BJ (cell line): ENCODE results near the gene USP27X. TPM values are rescaled to one million over a fixed set of nuclear protein-coding genes. Genes with fewer than 3 reads are reported as not detected.

Experiments
- CTCF ChIA-PET: fragments of 350-600 bp; formaldehyde crosslinking; extraction: SDS; loops from one replicate; lab custom pipeline; 2021; ENCODE audit warnings: antibody characterized with exemption, inconsistent platforms; lab: Yijun Ruan, JAX
- POLR2A ChIA-PET: fragments of 300-600 bp; sonication (Branson Sonifier 250); formaldehyde crosslinking; extraction: SDS; loops from one replicate; lab custom pipeline; 2021; ENCODE audit warnings: antibody characterized with exemption; lab: Charles Lee
- DNase-seq: peaks from one replicate; pipeline ENCODE4 v3.0.0-alpha.2; 2011; ENCODE audit warnings: low read depth
- H3K27me3 ChIP-seq: 2 replicates; pipeline ENCODE4 v1.6.0; 2011; ENCODE audit warnings: low read length; ENCODE audit not compliant: control insufficient read depth, insufficient read depth
- H3K36me3 ChIP-seq: 2 replicates; pipeline ENCODE4 v1.5.1; 2011; ENCODE audit warnings: low read length; ENCODE audit not compliant: control insufficient read depth, insufficient read depth
- H3K4me3 ChIP-seq: 2 replicates; pipeline ENCODE4 v1.5.1; 2011; ENCODE audit warnings: low read depth, mild to moderate bottlenecking, control low read depth, low read length
- polyA plus RNA-seq: library from polyadenylated mRNA; depleted of rRNA; stranded (reverse); fragments of >200 nt; gene quantifications from 2 replicates; pipeline ENCODE4 v1.2.3, GENCODE V29; 2011; rRNA removed
- TF ChIP-seq, protein P1 (sequence below): IDR thresholded peaks from 2 replicates; pipeline ENCODE4 v1.5.1; 2011; ENCODE audit warnings: low read depth, mild to moderate bottlenecking, control low read depth, inconsistent platforms, low read length, moderate library complexity; ENCODE audit not compliant: insufficient read depth

The USP27X gene
- polyA plus RNA-seq, 1 experiment = 3.4 TPM

- TF ChIP-seq, protein P1, sequence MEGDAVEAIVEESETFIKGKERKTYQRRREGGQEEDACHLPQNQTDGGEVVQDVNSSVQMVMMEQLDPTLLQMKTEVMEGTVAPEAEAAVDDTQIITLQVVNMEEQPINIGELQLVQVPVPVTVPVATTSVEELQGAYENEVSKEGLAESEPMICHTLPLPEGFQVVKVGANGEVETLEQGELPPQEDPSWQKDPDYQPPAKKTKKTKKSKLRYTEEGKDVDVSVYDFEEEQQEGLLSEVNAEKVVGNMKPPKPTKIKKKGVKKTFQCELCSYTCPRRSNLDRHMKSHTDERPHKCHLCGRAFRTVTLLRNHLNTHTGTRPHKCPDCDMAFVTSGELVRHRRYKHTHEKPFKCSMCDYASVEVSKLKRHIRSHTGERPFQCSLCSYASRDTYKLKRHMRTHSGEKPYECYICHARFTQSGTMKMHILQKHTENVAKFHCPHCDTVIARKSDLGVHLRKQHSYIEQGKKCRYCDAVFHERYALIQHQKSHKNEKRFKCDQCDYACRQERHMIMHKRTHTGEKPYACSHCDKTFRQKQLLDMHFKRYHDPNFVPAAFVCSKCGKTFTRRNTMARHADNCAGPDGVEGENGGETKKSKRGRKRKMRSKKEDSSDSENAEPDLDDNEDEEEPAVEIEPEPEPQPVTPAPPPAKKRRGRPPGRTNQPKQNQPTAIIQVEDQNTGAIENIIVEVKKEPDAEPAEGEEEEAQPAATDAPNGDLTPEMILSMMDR = no peak
- ChIA-PET CTCF (interaction anchor here (1.1 kb wide), 1 partner anchor 1293 kb away, joined by 3 read pairs; no protein-coding TSS in a partner anchor), POLR2A (no interaction called here)
- no peak overlapping the region for H3K4me3 ChIP-seq
- DNase-seq = no peak
- no peaks in the 10 kb centered on the region for H3K27me3 ChIP-seq
- H3K36me3 ChIP-seq = no peaks in the 10 kb centered on the region
Observed at GRCh38 chrX:49921109-49921508, 41.8 kb downstream of the USP27X start.

GRCh38 chrX:49922291-49923241, 43.3 kb downstream of the USP27X start, which contains the start of gene CLCN5:
Gene CLCN5, plus strand, starts transcription at chrX:49922596. Its CDS starts 2,703 bp downstream, at chrX:49925299.
- Histone ChIP-seq H3K4me3 (peak within 1 kb of the TSS; percentile 68), H3K27me3 (no peaks in the 10 kb centered on the region), H3K36me3 (no peaks in the 10 kb centered on the region)
- POLR2A ChIA-PET = no interaction called here
- TF ChIP-seq, protein P1 = no peak
- CTCF ChIA-PET = interaction anchor here (0.9 kb wide), 2 partner anchors 44 to 159 kb away, joined by 4 read pairs; partner anchors contain the start of gene USP27X
- peak; percentile 70 for DNase-seq

- ChIA-PET CTCF (no interaction called here), POLR2A (no interaction called here)
- Histone ChIP-seq H3K27me3 (no peaks in the 10 kb centered on the region), H3K36me3 (no peaks in the 10 kb centered on the region), H3K4me3 (no peak overlapping the region)
- no peak for DNase-seq
- TF ChIP-seq, protein P1 = no peak
Observed at GRCh38 chrX:49925176-49925575, 45.9 kb downstream of the USP27X start.

GRCh38 chrX:49930039-49930438, 50.8 kb downstream of the USP27X start:
- H3K36me3 ChIP-seq = no peaks in the 10 kb centered on the region
- TF ChIP-seq, protein P1 = no peak
- ChIA-PET CTCF (no interaction called here), POLR2A (no interaction called here)
- DNase-seq = no peak
- H3K27me3 ChIP-seq = no peaks in the 10 kb centered on the region
- H3K4me3 ChIP-seq = no peak overlapping the region

Other genes with a start within 250 kb of the USP27X start
- gene PAGE1, start 183.5 kb upstream of the USP27X start, polyA plus RNA-seq = not detected in 2 replicates
- gene PAGE4, start 50.2 kb upstream of the USP27X start, polyA plus RNA-seq = not detected in 2 replicates
- gene CLCN5, start 43.1 kb downstream of the USP27X start, polyA plus RNA-seq = 1.3 and 2.4 TPM in 2 replicates